Measurements from ENCODE around the gene FIZ1. TPM values are rescaled to one million over a fixed set of nuclear protein-coding genes. Genes with fewer than 3 reads are reported as not detected.

FIZ1 gene
- total and polyA plus RNA-seq, 2 donors from 2014 or later: 11.9 to 17.9 TPM

GRCh38 chr19:55621205-55621672 lies 21.9 kb upstream of the FIZ1 start:
- no peak overlapping the region for H3K9ac ChIP-seq (ENCODE audit: low read length in 3 of 3)
- no peak for DNase-seq
- FAIRE-seq: no peak
- no peak for TF ChIP-seq CTCF (IDR thresholded peaks at IDR 0.05; ENCODE audit: borderline replicate concordance, extremely low read depth, insufficient read depth)
- H3K9me3 ChIP-seq (ENCODE audit: control insufficient read depth in 2 of 3, insufficient read depth in 1 of 3, low read length in 3 of 3): no peaks in the 10 kb centered on the region
- no peak overlapping the region for H3K27ac ChIP-seq (ENCODE audit: low read depth in 2 of 2, low read length in 2 of 2)
- intact Hi-C loops (cut with DNase I): no loop called here
- H3K27me3 ChIP-seq (ENCODE audit: control insufficient read depth, insufficient read depth, low read length): no peaks in the 10 kb centered on the region
- no peak overlapping the region for H3K4me3 ChIP-seq (ENCODE audit: low read length in 3 of 3)
- H3K4me1 ChIP-seq (ENCODE audit: control insufficient read depth in 2 of 3, insufficient read depth in 2 of 3, low read depth in 1 of 3, low read length in 3 of 3): peaks cover 2 to 6% (median 5%) of the 10 kb centered on the region in 3 donors
- peaks cover 0 to 6% (median 0%) of the 10 kb centered on the region in 3 donors for H3K36me3 ChIP-seq (ENCODE audit: control insufficient read depth in 2 of 3, insufficient read depth in 3 of 3, low read length in 3 of 3)

- Histone ChIP-seq H3K4me1 (ENCODE audit: control insufficient read depth in 2 of 3, insufficient read depth in 2 of 3, low read depth in 1 of 3, low read length in 3 of 3) (peaks cover 2 to 6% (median 5%) of the 10 kb centered on the region in 3 donors), H3K9ac (ENCODE audit: low read length in 3 of 3) (no peak overlapping the region), H3K36me3 (ENCODE audit: control insufficient read depth in 2 of 3, insufficient read depth in 3 of 3, low read length in 3 of 3) (peaks cover 0 to 6% (median 0%) of the 10 kb centered on the region in 3 donors), H3K4me3 (ENCODE audit: low read length in 3 of 3) (no peak overlapping the region), H3K27me3 (ENCODE audit: control insufficient read depth, insufficient read depth, low read length) (no peaks in the 10 kb centered on the region), H3K9me3 (ENCODE audit: control insufficient read depth in 2 of 3, insufficient read depth in 1 of 3, low read length in 3 of 3) (no peaks in the 10 kb centered on the region), H3K27ac (ENCODE audit: low read depth in 2 of 2, low read length in 2 of 2) (no peak overlapping the region)
- DNase-seq (no peak), FAIRE-seq (no peak)
- intact Hi-C loops (cut with DNase I): no loop called here
- no peak for TF ChIP-seq CTCF (IDR thresholded peaks at IDR 0.05; ENCODE audit: borderline replicate concordance, extremely low read depth, insufficient read depth)
These were observed 21.3 kb upstream of the FIZ1 start for GRCh38 chr19:55620410-55621204.

- Histone ChIP-seq H3K9me3 (ENCODE audit: control insufficient read depth in 2 of 3, insufficient read depth in 1 of 3, low read length in 3 of 3) (no peaks in the 10 kb centered on the region), H3K4me1 (ENCODE audit: control insufficient read depth in 2 of 3, insufficient read depth in 2 of 3, low read depth in 1 of 3, low read length in 3 of 3) (peaks cover 2 to 5% (median 3%) of the 10 kb centered on the region in 3 donors), H3K4me3 (ENCODE audit: low read length in 3 of 3) (no peak overlapping the region), H3K9ac (ENCODE audit: low read length in 3 of 3) (no peak overlapping the region), H3K36me3 (ENCODE audit: control insufficient read depth in 2 of 3, insufficient read depth in 3 of 3, low read length in 3 of 3) (peaks cover 0 to 6% (median 0%) of the 10 kb centered on the region in 3 donors), H3K27ac (ENCODE audit: low read depth in 2 of 2, low read length in 2 of 2) (no peak overlapping the region), H3K27me3 (ENCODE audit: control insufficient read depth, insufficient read depth, low read length) (no peaks in the 10 kb centered on the region)
- no peak for DNase-seq
- no peak for FAIRE-seq
- intact Hi-C loops (cut with DNase I): loop anchor here (10.0 kb wide), 1 partner anchor 354 kb away; no protein-coding TSS in a partner anchor
- TF ChIP-seq CTCF (IDR thresholded peaks at IDR 0.05; ENCODE audit: borderline replicate concordance, extremely low read depth, insufficient read depth): no peak
These were observed 20.0 kb upstream of the FIZ1 start for GRCh38 chr19:55619286-55619685.
